Muscle layer of colon (tissue), 2 donors: ENCODE results near the gene NEAT1.

Experiments used
- H3K27ac ChIP-seq: one replicate; pipeline ENCODE4 v1.7.0; 2013; ENCODE audit warnings: low read depth, mild to moderate bottlenecking, low read length, moderate library complexity
- H3K27me3 ChIP-seq, 2 donors: one replicate each; pipeline ENCODE4 v1.7.0; 2013; ENCODE audit warnings: low read length in 2 of 2, mild to moderate bottlenecking in 2 of 2; ENCODE audit not compliant: insufficient read depth in 2 of 2, control insufficient read depth in 1 of 2
- H3K36me3 ChIP-seq: one replicate; pipeline ENCODE4 v1.7.0; 2013; ENCODE audit warnings: mild to moderate bottlenecking, low read length; ENCODE audit not compliant: insufficient read depth
- H3K4me1 ChIP-seq: one replicate; pipeline ENCODE4 v1.7.0; 2013; ENCODE audit warnings: mild to moderate bottlenecking, low read length; ENCODE audit not compliant: insufficient read depth
- H3K4me3 ChIP-seq, 2 donors: one replicate each; pipeline ENCODE4 v1.7.0; 2013; ENCODE audit warnings: low read length in 2 of 2, low read depth in 1 of 2, mild to moderate bottlenecking in 1 of 2, moderate library complexity in 1 of 2
- H3K9ac ChIP-seq: one replicate; pipeline ENCODE4 v1.7.0; 2013; ENCODE audit warnings: low read length
- H3K9me3 ChIP-seq: one replicate; pipeline ENCODE4 v1.7.0; 2013; ENCODE audit warnings: mild to moderate bottlenecking, low read length
- donor health status: abdominal sarcoma.
- donor health status: Adenocarcinoma of cecum.

Gene NEAT1

DNA sequence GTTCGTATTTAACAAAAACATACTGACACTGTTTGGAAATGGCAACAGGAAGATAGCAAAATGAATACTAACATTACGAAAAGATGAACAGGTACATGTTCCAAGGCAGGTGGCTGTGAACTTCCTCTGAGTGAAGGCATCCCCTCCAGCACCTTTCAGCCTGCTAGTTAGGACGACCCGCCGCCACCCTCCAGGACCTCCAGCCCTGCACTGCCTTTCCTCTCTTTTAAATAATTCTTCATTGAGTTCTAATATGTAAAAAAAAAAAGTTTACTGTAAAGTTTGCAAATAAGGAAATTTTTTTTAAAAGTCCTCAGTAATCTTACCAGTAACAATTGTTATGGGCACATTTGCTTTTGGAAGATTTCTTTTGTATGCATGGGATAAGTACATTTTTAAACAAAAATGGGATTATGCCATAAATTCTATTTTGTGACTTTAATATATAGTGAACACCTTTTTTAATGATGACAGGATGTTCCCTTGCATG is 6.0 kb downstream of the NEAT1 start:
- Histone ChIP-seq H3K9ac (peak overlapping the region; percentile 100), H3K4me3 (peak overlapping the region; percentile 10 to 95), H3K9me3 (no peaks in the 10 kb centered on the region), H3K27me3 (no peaks in the 10 kb centered on the region), H3K36me3 (peaks cover 57% of the 10 kb centered on the region), H3K27ac (peak overlapping the region; percentile 100), H3K4me1 (peaks cover 70% of the 10 kb centered on the region)

DNA sequence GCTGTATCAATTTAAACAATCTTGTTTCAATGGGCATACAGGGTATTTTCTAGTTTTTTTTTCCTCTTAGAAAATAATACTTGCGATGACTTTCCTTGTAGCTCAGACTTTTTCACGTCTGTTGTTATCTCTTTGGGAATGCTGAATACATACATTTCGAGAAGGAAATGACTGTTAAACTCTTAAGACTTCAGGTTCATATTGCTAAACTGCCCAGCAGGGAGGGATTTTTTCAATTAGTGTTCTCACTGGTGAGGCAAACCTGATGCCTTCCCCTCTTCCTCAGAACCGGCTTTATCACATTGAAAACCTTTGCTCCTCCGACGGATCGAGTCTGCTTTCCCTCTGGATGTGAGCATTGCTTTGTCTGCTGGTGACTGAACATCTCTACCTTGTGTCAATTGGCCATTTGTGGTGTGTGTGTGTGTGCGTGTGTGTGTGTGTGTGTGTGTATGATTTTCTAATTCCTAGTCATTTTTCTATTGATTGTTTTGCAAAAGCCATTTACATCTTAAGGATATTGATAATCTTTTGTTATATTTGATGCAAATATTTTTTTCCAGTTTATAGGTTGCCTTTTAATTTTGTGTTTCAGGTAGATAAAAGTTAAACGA is 6.6 kb downstream of the NEAT1 start:
- H3K9me3 ChIP-seq: no peaks in the 10 kb centered on the region
- peak overlapping the region; percentile 100 for H3K27ac ChIP-seq
- H3K4me1 ChIP-seq: peaks cover 74% of the 10 kb centered on the region
- peaks cover 60% of the 10 kb centered on the region for H3K36me3 ChIP-seq
- peak overlapping the region; percentile 100 for H3K9ac ChIP-seq
- no peaks in the 10 kb centered on the region for H3K27me3 ChIP-seq
- peak overlapping the region; percentile 25 to 95 for H3K4me3 ChIP-seq

DNA sequence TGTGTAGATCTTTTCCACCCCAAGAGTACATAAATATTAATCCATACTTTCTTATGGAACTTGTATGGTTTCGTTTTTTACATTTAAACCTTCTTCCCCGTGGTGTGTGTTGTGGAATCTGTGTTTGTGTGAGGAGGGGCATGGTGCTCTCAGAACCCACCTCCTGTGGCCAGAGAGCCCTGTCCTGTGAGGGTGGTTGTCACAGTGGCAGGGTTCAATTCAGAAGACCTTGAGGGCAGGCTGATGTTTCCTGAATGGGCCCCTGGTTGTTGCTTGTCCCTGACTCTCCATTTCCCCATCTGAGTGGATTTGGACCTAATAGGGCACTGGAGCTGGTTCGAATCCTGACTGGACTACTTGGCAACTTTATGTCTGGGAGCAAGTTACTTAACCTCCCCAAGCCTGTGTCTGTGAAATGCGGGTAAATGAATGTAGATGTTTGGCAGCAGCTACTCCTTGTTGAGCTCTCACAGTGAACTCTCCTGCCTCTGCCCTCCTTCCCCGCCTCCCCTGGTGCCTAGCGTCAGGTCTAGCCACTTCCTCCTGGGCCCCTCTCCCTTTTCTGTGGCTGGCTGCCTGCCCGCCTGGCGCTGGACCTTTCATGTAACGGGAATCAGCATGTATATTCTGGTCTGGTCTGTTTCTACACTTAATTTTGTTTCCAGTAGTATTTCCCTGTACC is 7.3 kb downstream of the NEAT1 start:
- Histone ChIP-seq H3K36me3 (peaks cover 62% of the 10 kb centered on the region), H3K4me3 (peak overlapping the region; percentile 25 to 95), H3K9me3 (no peaks in the 10 kb centered on the region), H3K4me1 (peaks cover 81% of the 10 kb centered on the region), H3K9ac (peak overlapping the region; percentile 18), H3K27me3 (no peaks in the 10 kb centered on the region), H3K27ac (peak overlapping the region; percentile 81)

DNA sequence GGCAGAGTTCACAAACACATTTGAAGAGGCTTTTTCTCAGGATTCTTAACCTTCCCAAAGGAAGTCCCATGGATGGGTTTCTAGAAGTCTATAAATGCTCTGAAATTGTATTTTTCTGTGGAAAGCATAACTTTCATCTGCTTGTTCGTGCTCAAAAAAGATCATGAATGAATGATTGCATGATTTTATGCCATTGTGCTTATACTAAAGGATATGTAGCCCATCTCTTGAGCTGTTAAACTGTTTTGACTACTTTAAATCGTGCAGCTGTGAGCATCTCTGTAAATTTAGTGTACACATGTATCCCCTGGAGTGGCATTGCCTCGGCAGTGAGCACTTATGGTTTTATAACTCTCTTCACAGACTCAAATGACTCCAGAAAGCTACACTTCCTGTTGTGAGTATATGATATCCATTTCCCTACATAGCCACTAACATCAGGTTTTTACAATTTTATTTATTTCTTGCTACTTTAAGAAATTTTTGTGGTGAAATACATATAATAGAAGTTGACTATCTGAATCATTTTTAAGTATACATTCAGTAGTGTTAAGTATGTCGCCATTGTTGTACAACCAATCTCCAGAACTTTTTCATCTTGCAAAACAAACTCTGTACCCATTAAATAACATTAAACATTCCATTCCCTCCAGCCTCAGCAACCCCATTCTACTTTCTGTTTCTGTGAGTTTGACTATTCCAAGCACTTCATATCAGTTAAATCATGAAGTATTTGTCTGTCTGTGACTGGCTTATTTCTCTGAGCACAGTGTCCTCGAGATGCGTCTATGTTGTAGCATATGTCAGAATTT is 8.0 kb downstream of the NEAT1 start:
- peaks cover 88% of the 10 kb centered on the region for H3K4me1 ChIP-seq
- peak overlapping the region; percentile 25 to 95 for H3K4me3 ChIP-seq
- H3K36me3 ChIP-seq: peaks cover 62% of the 10 kb centered on the region
- H3K27me3 ChIP-seq: no peaks in the 10 kb centered on the region
- H3K27ac ChIP-seq: peak overlapping the region; percentile 81
- no peaks in the 10 kb centered on the region for H3K9me3 ChIP-seq
- peak overlapping the region; percentile 18 for H3K9ac ChIP-seq

DNA sequence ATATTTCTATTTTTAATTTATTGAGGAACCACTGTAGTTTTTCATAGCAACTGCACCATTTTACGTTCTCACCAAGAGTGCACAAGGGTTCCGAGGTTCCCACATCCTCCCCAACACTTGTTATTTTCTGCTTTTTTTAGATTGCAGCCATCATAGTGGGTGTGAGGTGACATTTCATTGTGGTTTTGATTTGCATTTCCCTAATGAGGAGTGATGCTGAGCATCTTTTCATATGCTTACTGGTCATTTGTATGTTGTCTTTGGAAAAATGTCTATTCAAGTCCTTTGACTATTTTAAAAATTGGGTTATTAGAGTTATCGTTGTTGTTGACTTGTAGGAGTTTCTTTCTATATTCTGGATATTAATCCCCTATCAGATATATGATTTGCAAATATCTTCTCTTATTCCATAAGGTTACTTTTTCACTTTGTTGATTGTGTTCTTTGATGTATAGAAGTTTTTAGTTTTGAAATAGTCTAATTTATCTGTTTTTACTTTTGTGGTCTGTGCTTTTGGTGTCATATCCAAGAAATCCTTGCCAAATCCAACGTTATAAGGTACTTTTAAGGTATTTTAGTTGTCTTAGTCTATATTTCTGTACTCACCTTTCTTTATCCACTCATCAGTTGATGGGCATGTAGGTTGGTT is 9.0 kb downstream of the NEAT1 start:
- Histone ChIP-seq H3K4me1 (peaks cover 95% of the 10 kb centered on the region), H3K36me3 (peaks cover 62% of the 10 kb centered on the region), H3K9me3 (no peaks in the 10 kb centered on the region), H3K27me3 (no peaks in the 10 kb centered on the region), H3K4me3 (no peak overlapping the region), H3K9ac (peak overlapping the region; percentile 12), H3K27ac (peak overlapping the region; percentile 61)

DNA sequence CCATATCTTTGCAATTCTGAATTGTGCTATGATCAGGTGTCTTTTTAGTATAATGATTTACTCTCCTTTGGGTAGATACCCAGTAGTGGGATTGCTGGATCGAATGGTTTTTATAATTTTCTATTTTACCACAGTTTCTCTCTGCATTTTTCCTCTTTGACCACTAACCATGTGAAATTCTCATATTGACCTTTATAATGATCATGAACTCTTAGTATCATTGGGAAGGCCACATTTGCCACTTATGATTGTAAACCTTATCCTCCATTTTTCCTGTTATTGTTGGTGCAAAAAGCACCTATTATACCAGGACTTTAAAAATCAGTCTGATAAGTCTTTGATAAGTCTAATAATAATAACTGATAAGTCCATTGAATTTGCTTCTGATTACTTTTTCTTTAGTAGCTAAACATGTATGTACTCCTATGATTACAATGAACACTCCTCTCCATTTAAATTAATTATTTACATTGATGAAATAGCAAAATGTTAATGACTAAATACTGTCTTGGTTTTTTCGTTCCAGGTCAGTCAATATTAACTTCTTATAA is 9.6 kb downstream of the NEAT1 start:
- H3K4me1 ChIP-seq: peaks cover 93% of the 10 kb centered on the region
- H3K4me3 ChIP-seq: no peak overlapping the region
- H3K9me3 ChIP-seq: no peaks in the 10 kb centered on the region
- peaks cover 59% of the 10 kb centered on the region for H3K36me3 ChIP-seq
- H3K27me3 ChIP-seq: no peaks in the 10 kb centered on the region
- no peak overlapping the region for H3K9ac ChIP-seq
- peak overlapping the region; percentile 61 for H3K27ac ChIP-seq

DNA sequence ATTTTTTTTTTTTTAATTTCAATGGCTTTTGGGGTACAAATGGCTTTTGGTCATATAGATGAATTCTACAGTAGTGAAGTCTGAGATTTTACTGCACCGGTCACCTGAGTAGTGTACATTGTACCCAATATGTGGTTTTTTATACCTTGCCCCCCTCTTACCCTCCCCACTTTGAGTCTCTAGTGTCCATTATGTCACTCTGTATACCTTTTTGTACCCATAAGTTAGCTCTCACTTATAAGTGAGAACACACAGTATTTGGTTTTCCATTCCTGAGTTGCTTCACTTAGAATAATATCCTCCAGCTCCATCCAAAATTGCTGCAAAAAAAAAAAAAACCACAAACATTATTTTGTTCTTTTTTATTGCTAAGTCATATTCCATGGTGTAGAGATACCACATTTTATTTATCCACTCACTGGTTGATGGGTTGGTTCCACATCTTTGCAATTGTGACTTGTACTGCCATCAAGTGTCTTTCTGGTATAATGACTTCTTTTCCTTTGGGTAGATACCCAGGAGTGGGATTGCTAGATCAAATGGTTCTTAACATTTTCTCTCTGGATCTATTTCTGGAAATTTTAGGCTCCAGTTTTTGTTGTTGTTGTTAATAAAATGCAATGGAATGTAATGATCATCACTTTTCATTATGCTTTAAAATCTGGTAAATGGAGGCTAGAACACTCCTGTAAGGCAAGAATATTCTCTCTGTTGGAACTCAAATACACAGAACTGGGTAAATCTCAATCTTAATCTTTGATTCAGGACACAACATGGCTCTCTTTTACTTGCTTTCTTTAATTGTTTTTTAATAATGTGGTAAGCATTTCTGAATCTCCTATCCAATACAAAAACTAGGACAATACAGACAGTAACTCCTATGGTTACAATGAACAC is 10.3 kb downstream of the NEAT1 start:
- peaks cover 93% of the 10 kb centered on the region for H3K4me1 ChIP-seq
- no peak overlapping the region for H3K9ac ChIP-seq
- peaks cover 61% of the 10 kb centered on the region for H3K36me3 ChIP-seq
- no peak overlapping the region for H3K27ac ChIP-seq
- no peaks in the 10 kb centered on the region for H3K27me3 ChIP-seq
- no peaks in the 10 kb centered on the region for H3K9me3 ChIP-seq
- no peak overlapping the region for H3K4me3 ChIP-seq

DNA sequence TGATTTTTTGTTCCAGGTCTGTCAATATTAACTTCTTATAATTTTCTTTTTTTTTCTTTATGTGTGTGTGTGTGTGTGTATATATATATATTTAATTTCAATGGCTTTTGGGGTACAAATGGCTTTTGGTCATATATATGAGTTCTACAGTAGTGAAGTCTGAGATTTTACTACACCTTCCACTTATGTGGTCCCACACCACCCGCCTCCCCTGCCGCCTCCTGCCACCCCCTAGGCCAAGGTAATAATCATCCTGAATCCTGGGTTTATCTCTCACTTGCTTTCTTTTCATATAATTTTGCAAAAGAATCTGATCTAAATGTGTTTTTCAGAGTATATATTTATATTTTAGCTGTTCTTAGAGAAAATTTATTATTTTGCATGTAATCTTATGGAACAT is 11.1 kb downstream of the NEAT1 start:
- H3K4me1 ChIP-seq: peaks cover 90% of the 10 kb centered on the region
- H3K4me3 ChIP-seq: no peak overlapping the region
- H3K27ac ChIP-seq: no peak overlapping the region

DNA sequence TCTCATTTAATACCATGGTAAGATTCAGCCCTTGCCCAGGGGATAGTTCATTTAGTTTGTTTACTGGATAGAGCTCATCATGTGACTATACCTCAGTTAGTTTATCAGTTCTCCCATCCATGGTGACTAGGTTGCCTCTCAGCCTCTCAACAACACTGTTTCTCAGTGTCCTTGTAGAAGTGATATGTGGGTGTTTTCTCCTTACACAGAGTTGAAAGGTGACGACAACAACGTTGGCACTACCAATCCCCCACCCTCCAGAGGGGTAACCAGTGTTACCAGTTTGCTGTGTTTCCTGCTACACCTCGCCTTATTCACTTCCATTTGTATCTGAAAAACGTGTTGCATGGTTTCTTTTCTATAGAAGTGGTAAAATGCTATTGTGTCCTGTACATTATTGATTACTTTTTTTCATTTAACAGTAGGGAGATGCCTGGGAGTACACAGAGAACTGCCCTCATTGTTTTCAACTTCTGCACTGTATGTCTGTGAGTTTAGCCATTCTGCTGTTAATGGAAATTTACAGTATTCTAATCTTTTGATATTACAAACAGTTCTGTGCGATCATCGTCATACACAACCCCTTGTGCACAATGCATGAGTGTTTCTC is 11.6 kb downstream of the NEAT1 start:
- peaks cover 69% of the 10 kb centered on the region for H3K36me3 ChIP-seq
- no peak overlapping the region for H3K27ac ChIP-seq
- H3K4me1 ChIP-seq: peaks cover 86% of the 10 kb centered on the region
- H3K9ac ChIP-seq: no peak overlapping the region
- H3K27me3 ChIP-seq: no peaks in the 10 kb centered on the region
- no peaks in the 10 kb centered on the region for H3K9me3 ChIP-seq
- H3K4me3 ChIP-seq: no peak overlapping the region

More for the DNA sequence above, 11.1 kb downstream of the NEAT1 start:
- no peaks in the 10 kb centered on the region for H3K27me3 ChIP-seq
- peaks cover 64% of the 10 kb centered on the region for H3K36me3 ChIP-seq
- no peaks in the 10 kb centered on the region for H3K9me3 ChIP-seq
- H3K9ac ChIP-seq: no peak overlapping the region
